ENCODE results near the gene SLC25A26.

SLC25A26 gene

DNA sequence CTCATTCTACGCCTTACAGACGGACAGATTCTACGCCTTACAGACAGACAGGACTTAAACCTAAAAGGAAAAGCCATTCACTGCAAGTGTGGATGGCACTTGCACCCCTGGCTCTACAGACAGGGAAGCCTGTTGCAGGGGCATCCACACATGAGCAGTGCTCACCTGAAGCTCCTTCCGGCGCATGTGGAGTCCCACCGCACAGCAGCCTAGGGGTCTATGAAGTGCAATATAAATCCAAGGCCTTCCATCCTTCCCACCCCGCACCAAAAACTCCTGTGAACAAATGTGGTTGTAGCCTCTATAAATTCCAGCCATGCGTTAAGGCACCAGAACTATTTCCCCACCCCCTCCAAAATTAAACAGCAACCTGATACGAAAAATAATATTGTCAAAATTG lies 158.8 kb downstream of the SLC25A26 start:
- no peak for DNase-seq

DNA sequence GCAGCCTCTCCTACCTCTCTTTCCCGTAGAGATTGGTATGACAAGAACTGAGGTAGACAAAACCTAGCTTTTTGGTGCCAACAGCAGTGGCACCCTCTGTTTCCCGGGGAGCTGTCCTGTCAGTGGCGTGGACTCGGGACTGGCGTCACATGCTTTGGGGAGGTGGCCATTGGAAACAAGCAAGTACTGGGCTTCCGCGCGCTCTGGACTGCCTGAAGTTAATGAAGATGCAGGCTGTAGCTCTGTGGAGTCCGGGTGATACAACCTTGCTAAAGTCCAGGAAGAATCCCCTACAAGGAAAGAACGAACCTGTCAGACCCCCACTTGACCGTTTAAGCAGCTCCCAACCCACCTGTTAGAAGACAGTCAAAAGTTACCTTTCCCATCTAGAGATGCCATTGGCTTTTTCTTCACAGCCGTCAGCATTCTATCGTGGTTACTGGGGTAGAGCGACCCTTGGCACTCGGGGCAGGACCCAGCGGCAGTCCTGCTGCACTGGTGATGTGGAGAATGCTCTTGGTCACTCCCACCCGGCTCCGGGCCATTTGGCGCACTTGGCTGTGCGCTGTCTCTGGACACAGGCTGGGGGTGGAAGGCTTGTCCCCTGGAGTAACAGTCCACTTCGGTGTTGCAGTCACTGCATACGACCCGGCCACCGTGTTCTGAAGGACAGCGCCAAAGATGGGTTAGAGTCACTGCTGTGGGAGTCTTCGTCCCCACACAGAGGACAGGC lies 159.6 kb downstream of the SLC25A26 start:
- DNase-seq, result no peak

DNA sequence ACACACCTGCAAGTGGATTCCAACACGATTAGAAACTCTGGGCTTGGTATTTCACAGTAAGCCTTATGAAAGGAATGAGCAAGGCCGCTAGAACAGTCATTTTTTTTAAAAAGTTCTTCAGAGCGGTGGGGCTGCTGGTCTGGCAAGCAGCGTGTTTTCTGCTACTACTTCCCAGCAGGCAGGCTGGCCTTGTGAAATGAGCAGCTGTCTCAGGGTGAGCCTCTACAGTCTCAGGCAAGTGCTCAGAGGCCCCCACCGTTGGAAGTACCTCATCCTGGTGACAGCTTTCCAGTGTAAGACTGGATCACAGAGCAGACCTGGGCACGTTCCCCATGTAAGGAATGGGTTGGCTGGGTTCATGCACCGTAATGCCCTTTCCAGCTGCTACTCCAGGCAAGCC lies 160.8 kb downstream of the SLC25A26 start:
- DNase-seq, result no peak

DNA sequence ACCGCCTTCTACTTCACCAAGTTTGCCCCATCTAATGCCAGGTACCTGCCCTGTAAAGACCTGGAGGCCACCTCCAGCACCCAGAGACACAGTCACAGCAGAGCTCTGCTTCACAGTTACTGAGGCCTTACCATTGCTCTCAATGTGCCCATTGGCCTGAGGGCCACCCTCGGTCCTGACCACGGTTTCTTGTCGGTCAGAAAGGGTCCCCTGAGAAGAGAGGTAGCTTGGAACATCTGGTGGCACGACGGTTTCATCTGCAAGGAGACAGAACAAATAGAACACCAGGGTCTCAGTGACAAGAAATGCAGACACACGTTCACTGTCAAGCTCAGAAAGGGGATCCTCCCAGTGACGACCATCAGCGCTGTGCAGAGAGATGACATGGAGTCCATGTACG lies 161.3 kb downstream of the SLC25A26 start:
- DNase-seq, result no peak

DNA sequence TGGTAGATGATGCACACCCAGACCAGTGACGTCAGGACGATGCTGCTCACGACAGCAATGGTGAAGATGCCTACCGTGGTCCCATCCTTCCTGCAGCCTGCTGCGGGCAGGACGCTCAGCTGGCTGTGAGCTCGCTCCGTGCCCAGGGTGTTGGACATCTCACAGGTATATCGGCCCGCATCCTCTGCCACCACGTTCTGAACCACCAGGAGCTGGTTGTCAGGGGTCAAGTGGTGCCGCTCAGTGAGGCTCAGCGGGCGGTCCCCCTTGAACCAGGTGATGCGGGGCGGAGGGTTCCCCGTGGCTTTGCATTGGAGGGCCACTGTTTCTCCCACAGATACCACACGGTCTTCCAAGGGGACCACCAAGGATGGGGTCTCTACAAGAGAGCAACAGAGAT lies 162.2 kb downstream of the SLC25A26 start:
- DNase-seq, result no peak

DNA sequence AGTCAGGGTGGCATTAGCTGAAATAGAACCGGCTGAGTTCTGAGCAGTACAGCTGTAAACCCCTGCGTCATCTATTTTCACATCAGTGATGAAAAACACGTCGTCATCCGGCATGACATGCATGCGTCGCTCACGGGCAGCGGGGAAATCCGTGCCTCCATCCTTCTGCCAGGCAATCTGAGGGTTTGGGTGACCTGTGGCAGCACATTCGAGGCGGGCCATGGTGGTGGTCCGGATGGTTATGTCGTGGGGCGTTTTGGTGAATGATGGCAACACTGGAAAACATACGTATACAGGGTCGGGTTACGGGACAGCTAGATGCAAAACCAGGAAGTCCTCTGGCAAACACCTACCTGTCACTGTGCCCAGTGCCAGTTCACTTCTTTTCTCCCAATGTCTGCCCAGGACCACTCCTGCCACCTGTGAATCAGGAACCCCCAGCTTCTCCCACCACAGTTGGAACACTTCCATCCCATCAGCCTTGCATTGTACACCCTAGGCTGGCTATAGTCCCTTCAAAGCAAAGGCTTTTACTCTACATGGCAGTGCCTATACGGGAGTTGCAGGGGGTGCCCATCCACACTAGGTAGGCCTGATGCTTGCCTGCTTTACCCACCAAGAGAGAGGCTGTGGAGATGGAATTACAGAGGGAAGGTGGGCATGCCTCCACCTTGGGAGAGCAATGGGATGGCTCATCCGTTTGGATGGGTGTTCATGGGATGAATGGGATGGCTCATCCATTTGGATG lies 163.4 kb downstream of the SLC25A26 start:
- no peak for DNase-seq

DNA sequence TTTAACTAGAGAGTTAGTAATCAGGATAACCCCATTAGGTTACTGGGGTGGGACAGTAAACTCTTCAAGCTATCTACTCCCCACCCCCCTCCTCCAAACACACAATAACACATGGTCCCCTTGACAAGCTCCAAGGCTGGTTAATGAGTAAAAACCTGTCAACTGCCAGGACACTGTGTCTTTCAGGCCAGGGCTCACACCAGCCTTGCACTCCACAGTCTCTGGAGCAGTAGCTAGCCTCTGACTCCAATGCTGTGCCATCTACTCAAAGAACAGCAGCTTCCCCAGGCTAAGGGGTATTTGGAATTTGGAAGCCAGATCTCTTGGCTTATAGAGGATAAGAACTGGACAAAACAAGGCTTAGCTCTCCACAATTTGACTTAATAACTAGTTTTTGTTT lies 164.3 kb downstream of the SLC25A26 start:
- no peak for DNase-seq

DNA sequence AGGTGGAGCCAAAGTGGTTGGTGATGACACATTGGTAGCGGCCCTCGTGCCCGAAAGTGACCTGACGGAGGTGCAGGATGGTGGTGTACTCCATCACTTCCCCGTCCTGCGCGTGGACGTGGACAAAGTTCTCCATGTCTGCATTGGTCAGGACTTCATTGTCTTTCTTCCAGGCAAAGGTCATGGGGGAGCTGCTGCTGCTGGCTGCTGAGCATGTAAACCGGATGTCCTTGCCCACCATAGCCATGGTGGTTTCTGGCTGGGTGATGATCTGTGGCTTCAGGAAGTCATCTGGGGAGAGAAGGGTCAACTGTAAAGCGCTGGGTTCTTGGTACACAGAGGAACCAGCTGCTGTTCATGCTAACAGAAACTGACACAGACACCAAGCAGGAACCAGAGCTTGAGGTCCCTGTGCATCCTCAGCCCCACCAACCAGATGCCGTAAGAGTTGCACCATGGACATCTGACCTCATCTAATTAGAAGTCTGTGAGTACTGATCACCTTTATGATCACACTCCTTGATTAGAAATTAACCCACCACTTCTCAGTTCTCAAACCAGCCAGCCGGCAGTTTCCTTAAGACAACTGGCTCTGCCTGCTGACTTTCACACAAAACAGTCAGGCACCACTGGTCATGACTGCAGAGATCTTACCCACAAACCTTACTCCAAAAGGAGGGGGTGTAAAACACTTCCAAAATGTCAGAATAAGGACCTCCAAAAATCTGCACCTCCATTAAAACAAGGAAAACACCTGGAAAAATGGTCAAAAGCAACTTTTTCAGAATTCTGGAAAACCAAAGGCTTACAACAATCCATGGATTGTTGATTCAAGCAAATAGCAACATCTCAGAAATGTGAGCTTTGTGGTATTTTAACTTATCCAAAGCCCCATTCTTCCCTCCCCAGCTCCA lies 165.5 kb downstream of the SLC25A26 start:
- no peak for DNase-seq

DNA sequence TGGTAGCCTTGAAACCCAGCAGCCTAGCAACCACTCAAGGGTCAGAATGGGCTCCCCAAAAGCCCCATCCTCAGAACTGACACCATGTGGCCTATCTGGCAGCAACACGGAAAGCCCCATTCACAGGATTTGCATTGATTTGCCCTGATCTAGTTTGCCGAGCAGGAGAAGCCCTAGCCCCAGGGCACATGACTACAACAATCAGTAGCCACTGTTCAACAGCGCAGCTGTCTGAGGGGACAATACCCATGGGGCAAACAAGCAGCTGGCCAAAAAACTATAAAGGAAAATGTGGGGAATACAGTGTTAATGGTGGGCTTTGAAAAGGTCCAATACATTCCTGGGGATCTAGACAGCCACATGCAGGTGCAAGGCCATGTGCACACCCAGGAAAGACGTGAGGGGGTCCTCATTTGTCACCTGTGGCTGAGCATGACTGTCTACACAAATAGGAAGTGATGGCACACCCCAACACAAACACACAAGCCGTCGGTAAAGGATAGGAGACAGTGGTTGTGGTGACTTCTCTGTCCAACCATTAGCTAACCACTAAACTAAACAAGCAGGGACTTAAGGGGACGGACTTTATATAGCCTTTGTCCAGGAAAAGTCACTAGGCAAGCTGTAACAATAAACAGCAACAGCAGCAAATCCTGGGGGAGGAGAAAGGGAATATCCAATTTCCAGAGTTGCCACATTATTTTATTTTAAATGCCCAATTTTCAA lies 166.3 kb downstream of the SLC25A26 start:
- DNase-seq, result no peak

DNA sequence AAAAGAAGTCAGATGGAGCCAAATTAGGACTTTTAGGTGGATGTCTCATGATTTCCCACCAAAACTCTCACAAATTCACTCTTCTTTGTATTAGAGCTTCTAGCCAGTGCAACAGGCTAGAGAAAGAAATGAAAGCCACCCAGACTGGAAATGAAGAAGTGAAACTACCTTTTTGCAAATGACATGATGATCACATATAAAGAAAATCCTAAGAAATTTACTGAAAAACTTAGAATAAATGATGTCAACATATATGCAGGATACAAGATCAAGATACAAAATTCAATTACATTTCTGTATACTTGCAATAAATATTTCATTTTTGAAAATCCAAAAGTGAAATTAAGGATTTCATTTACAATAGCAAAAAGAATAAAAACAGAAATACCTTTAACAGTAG lies 169.2 kb downstream of the SLC25A26 start:
- DNase-seq, result no peak

DNA sequence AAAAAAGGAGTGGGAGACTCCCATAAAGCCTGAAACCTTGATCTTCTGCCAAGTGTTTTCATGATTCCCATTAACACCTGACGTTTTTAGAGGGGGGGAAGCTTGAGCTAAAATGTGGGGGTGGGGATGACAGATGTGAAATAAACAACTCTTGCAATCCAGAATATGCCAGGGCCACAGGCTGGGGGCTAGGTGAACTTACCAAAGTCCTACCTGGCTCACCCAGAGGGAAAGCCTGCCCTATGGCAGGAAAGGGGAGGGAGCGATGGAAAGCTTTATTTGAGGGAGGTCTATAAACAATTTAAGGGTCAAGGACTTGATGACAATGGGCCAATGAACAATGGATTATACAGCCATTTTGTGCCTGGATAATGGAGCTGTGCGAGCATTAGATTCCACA lies 171.7 kb downstream of the SLC25A26 start:
- no peak for DNase-seq

DNA sequence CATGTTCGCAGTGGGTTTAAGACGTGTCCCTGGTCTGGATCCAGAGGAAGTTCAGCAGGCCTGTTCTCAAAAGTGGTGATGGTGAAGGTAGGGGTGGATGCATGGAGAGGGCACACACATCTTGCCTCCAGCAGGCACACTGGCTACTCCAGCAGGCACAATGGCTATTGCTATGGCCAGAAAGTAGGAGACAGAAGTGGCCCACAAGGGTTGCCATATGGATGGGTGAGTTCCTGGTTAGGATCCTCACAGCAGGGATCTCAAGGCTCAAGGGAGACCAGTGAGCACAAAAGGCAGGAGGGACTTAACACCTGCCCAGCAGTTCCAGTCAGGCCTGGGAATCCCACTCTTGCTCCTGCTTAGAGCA lies 172.1 kb downstream of the SLC25A26 start:
- DNase-seq, result no peak

DNA sequence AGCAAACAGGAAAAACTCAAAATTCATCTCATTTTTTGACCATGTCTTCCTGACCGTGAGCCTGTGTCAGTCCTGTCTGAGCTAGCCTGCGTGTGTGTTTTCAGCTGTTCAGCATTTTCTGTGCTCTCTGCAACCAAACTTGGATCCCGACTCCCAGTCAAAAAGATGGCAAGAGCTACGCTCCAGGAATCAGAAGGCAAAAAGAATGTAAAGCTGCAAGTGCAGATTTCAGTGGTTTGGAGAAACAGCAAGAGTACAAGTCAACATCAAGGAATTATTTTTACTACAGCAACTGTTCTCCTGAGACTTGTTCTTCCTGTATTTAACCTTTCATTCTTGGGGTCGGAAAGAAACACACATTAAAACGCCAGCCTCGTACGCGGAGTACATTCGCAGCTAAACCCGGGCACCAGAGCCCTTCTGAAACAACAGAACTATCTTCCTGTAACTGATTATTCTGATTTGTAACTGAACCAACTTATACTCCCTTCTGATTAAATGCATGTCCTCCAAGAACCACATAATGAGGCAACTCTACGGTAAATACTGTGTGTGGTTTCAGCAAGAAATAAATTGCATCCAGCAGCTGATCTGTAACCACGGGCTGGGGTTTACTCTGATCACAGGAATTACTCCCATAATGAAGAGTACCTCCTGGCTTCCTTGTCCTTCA lies 172.7 kb downstream of the SLC25A26 start:
- DNase-seq, result no peak

DNA sequence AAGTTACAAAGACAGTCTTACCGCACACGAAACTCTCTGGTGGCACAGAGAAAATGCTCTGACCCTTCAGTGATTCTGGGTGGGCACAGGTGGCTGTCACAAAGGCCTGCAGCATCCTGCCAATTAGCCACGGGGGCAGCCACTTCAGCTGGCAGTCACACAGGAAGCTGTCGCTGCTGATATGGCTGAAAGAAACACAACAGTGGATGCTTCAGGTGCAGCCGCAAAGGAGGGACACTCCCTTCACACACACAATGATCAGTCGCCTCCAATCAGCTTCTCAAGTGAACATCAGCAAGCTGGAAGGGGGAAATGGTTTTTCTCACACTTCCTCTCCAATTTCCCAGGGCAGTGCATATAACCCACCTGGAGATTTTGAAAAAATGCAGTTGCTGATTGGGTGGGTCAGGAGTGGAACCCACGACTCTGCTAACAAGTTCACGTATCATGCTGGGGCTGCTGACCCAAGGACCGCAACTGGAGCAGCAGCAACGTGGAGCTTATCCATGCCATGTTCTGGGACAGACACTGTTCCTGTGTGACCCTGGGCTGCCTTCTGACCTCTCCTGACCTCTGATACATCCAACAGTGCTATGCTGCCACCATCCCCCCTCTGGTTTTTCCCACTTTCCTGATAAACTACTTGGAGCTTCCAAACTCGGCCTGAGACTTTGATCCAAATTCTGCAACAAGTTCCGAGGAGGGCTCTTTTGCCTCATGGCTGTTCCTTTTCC lies 173.4 kb downstream of the SLC25A26 start:
- no peak for DNase-seq

DNA sequence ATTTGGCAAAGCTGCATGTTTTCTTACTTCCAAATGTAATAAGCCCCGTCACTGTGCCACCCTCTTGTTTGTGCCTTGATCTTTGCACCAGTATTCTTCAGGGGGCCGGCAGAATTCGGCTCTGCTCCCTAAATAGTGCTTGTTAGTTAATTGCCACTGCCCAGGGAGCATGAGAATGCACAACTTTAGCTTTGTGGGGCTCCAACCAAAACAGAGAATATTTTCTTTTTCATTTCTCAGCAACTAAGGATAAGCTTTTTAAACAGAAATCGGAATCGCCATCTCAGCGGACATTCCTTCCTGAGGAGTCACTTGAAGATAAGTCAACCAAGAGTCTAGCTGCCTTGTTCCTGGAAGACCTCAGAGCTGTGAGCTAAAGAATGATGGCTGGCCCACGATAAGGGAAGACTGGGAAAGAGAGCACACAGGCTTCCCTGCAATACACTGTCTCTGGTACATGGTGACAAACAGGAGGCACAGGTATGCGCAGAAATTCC lies 174.0 kb downstream of the SLC25A26 start:
- no peak for DNase-seq

DNA sequence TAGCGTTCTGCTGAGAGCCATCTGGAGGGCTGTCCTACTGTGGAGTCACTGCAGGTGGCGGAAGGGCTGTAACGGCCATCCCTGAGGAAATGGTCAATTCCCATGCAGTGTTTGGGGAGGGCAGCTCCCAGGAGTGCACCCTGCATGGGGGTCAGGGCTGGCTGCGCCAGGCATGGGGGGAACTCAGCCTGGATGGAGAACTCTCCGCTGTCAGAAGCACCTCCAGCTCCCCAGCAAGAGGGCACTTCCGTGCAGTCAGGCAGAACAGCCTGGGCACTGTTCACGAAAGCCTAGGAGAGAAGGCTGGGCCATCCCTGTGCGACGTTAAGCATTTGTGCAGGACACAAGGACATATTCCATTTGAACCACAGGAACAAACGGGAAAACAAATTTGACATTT lies 174.8 kb downstream of the SLC25A26 start:
- DNase-seq, result no peak

DNA sequence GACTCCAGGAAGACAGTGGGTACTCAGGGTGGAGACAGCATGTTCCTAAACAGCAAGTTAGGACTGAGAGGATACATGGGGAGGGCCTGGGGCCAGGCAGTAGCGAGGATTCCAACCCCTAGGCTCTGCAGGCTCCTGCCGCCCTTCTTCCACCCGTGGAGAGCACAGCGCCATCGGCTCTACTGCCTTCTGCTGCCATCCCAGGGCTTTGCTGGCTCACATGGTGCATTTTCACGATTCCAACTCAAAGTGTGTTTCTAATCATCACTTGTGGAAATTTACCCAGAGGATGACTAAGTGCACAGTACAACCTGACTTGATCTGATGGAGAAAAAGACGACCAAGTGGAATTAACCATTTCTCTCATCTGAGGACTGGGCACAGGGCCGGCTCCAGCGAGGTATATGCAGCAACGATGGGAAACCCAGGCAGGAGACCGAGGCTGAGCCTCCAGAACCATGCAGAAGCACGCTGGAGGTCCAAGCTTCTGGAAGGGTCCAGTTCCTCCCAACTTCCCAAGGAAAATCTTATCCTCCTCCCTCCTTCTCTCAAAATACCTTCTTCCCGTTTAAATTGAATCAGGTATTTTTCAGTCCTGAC lies 175.5 kb downstream of the SLC25A26 start:
- no peak for DNase-seq

DNA sequence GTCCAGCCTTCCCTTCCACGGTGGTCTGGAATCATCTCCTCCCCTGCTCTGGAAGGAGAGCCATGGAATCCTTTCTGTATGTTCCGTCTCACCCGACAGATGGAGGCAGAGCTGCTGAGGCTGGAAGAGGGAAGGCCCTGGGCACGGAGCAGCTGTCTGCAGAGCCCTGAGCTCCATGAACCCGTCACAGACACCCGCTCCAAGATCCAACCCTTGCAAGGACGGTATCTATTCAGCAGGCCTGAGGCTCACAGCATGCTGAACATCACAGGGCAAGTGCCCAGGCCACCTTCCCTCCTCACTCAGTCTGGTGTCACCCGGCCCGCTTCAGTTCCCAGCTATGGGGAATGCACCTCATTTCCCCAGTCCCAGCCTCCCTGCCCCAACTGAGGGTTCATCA lies 176.1 kb downstream of the SLC25A26 start:
- no peak for DNase-seq

DNA sequence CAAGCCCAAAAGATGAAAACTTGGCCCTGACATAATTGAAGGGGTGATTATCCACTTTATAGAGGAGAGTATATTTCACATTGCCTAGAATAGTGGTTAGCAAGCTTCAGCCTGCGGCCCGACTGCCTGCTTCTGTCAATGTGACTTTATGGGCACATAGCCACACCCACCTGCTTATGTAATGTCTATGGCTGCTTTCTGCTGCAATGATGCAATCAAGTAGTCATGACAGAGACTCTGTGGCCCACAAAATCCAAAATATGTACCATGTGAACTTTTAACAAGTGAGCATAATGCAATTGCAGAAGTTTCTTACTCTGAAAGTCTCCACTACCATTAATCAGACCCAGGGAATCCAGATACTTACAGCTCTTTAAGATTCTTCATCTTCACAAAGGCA lies 176.9 kb downstream of the SLC25A26 start:
- no peak for DNase-seq

DNA sequence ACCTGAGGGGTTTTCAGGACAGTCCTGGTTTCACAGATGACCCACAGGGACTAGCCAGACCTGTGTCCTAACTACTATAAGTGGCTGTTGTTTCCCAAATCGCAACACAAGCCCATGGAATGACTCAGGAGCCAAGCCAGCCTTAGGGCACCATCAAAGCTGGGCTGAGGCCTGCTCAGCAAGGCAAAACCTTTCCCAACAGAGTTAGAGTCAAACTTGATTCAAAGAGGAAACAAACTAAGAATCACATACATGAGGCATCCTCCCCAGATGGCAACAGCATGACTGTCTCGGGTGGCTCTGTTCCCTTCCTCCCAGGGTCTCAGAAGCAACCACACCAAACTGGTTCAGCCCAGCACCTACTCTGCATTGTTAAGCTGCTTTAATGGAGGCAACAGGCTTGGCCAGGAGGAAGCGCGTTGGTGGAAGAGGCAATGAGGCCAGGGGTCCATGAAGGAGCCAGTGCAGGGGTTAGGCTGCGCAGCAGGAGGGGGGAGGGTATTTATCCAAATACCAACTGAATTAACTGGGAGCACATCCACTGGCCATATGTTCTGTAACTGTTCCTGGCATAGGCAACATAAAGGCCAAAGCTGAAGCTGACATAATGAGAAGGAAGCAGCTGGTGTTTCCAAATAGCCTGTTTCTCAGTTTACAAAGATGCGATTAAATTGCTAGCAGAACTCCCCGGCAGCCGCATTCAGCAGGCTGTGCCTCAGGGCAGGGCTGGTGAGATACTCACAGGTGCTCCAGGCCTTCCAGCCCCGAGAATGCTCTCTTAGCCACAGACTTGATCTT lies 177.6 kb downstream of the SLC25A26 start:
- DNase-seq, result no peak

Data from NCI-H1436 treated with DMSO at 0.1 percent for 48 hours (cell line).